ENCODE results near the gene OR56B1.

DNA sequence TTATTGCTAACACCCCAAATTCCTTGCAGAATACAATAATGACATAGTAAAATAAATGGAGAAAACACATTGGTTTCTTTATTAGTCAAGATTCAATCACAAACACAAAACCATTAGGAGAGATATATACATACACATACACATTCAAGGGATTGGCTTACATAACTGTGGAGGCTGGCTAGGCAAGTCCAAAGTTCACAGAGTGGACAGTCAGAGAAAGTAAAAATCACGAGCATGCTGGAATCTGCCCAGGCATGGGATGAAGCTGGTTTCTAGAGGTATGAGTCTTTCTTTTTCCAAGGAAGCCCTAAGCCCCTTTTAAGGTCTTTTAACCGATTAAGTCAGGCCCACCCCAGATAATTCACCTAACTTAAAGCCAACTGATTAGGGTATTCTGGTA is 13.6 kb upstream of the OR56B1 start:
- TF ChIP-seq, protein P1, sequence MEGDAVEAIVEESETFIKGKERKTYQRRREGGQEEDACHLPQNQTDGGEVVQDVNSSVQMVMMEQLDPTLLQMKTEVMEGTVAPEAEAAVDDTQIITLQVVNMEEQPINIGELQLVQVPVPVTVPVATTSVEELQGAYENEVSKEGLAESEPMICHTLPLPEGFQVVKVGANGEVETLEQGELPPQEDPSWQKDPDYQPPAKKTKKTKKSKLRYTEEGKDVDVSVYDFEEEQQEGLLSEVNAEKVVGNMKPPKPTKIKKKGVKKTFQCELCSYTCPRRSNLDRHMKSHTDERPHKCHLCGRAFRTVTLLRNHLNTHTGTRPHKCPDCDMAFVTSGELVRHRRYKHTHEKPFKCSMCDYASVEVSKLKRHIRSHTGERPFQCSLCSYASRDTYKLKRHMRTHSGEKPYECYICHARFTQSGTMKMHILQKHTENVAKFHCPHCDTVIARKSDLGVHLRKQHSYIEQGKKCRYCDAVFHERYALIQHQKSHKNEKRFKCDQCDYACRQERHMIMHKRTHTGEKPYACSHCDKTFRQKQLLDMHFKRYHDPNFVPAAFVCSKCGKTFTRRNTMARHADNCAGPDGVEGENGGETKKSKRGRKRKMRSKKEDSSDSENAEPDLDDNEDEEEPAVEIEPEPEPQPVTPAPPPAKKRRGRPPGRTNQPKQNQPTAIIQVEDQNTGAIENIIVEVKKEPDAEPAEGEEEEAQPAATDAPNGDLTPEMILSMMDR (IDR thresholded peaks at IDR 0.05) = no peak
- TF ChIP-seq POLR2A (IDR thresholded peaks at IDR 0.05) = no peak
- TF ChIP-seq EP300 (IDR thresholded peaks at IDR 0.05) = no peak
